Endothelial cell of umbilical vein (primary cell): ENCODE data around the gene DDIT3. TPM values are rescaled to one million over a fixed set of nuclear protein-coding genes. Genes with fewer than 3 reads are reported as not detected.
"Not testable (repeated sequence)": the region's sequence is repeated elsewhere in the genome, so short reads cannot be mapped to it uniquely, and the experiment has no call there.

Source experiments
- BruUV-seq: library from RNA; stranded (reverse); fragments of 400-500 nt; replicated peaks from 2 replicates; lab custom pipeline; 2021; lab: Mats Ljungman, UMichigan
- CTCF ChIA-PET: fragments of 300-600, 350-600 bp; sonication (Branson Sonifier 250); formaldehyde crosslinking; loops from one replicate; lab custom pipeline; 2021; ENCODE audit warnings: antibody characterized with exemption, inconsistent platforms; lab: Charles Lee
- POLR2A ChIA-PET: fragments of 300-600, 350-600 bp; sonication (Branson Sonifier 250); formaldehyde crosslinking; loops from one replicate; lab custom pipeline; 2021; ENCODE audit warnings: antibody characterized with exemption, inconsistent platforms; lab: Charles Lee
- DNase-seq: peaks from one replicate; pipeline ENCODE4 v3.0.0-alpha.2; 2011; ENCODE audit warnings: low read depth, low spot score
- FAIRE-seq: peaks from 2 replicates; lab custom pipeline; 2011; peaks lifted over from hg19 to GRCh38; lab: Jason Lieb, UNC
- H2AFZ ChIP-seq: 2 replicates; pipeline ENCODE4 v1.6.0; 2012; ENCODE audit warnings: low read depth, low read length, control low read depth, inconsistent platforms
- H3K27ac ChIP-seq: 2 replicates; pipeline ENCODE4 v1.5.1; 2011; ENCODE audit warnings: low read depth, mild to moderate bottlenecking, control low read depth, low read length, moderate library complexity; ENCODE audit not compliant: insufficient read depth
- H3K27me3 ChIP-seq, 2 experiments: 2 replicates each; pipeline versions ENCODE4 v1.6.0 to v1.6.1; 2011; ENCODE audit warnings: low read length in 2 of 2, mixed read lengths in 1 of 2; ENCODE audit not compliant: control insufficient read depth in 2 of 2, insufficient read depth in 2 of 2
- H3K36me3 ChIP-seq, 2 experiments: 2 replicates in 1 of 2; 3 replicates in 1 of 2; pipeline ENCODE4 v1.5.1; 2011; ENCODE audit warnings: low read length in 2 of 2, mild to moderate bottlenecking in 1 of 2, moderate library complexity in 1 of 2; ENCODE audit not compliant: control insufficient read depth in 2 of 2, insufficient read depth in 2 of 2; ENCODE audit errors: extremely low read depth in 1 of 2
- H3K4me1 ChIP-seq: 3 replicates; pipeline ENCODE4 v1.5.1; 2011; ENCODE audit warnings: mild to moderate bottlenecking, low read length; ENCODE audit not compliant: control insufficient read depth, insufficient read depth; ENCODE audit errors: extremely low read depth
- H3K4me2 ChIP-seq: 2 replicates; pipeline ENCODE4 v1.6.1; 2011; ENCODE audit warnings: low read length, control low read depth, mixed read lengths; ENCODE audit not compliant: insufficient read depth
- H3K4me3 ChIP-seq, 3 experiments: fragments of 200-600 bp in 1 of 3; sonication (generic), shearing (Covaris generic) in 1 of 3; replicated peaks in 1 of 3; 2 replicates each; pipeline ENCODE4 v1.5.1; 2011 to 2016; ENCODE audit warnings: control low read depth in 3 of 3, low read length in 3 of 3, mild to moderate bottlenecking in 2 of 3, inconsistent platforms in 1 of 3, low read depth in 1 of 3, moderate library complexity in 1 of 3; ENCODE audit not compliant: insufficient read depth in 1 of 3
- H3K79me2 ChIP-seq: 2 replicates; pipeline ENCODE4 v1.6.0; 2012; ENCODE audit warnings: low read length, inconsistent platforms; ENCODE audit not compliant: control insufficient read depth, insufficient read depth
- H3K9ac ChIP-seq: replicated peaks from 2 replicates; pipeline ENCODE3; 2011; ENCODE audit warnings: low read length, control low read depth; ENCODE audit not compliant: insufficient read depth; ENCODE audit errors: extremely low read depth
- H3K9me1 ChIP-seq: replicated peaks from 3 replicates; pipeline ENCODE4 v1.6.0; 2011; ENCODE audit warnings: mild to moderate bottlenecking, low read length; ENCODE audit not compliant: control insufficient read depth, insufficient read depth; ENCODE audit errors: extremely low read depth
- H3K9me3 ChIP-seq: replicated peaks from 2 replicates; pipeline ENCODE4 v1.5.1; 2012; ENCODE audit warnings: low read length, inconsistent platforms; ENCODE audit not compliant: control insufficient read depth, insufficient read depth
- H4K20me1 ChIP-seq: replicated peaks from 2 replicates; pipeline ENCODE3; 2011; ENCODE audit warnings: mild to moderate bottlenecking, low read length; ENCODE audit not compliant: control insufficient read depth, insufficient read depth; ENCODE audit errors: extremely low read depth
- EZH2 ChIP-seq: IDR thresholded peaks from 2 replicates; pipeline ENCODE4 v1.6.1; 2012; ENCODE audit warnings: borderline replicate concordance, low read depth, mild to moderate bottlenecking, moderate library complexity, low read length, inconsistent platforms; ENCODE audit not compliant: severe bottlenecking
- FOS ChIP-seq: IDR thresholded peaks from 2 replicates; pipeline ENCODE4 v1.6.1; 2011; ENCODE audit warnings: mild to moderate bottlenecking, low read length, moderate library complexity, borderline replicate concordance; ENCODE audit not compliant: insufficient read depth
- GATA2 ChIP-seq: IDR thresholded peaks from 2 replicates; pipeline ENCODE4 v1.7.0; 2011; ENCODE audit warnings: low read depth, mild to moderate bottlenecking, moderate library complexity, mixed read lengths, low read length; ENCODE audit not compliant: insufficient read length, insufficient read depth
- JUN ChIP-seq: IDR thresholded peaks from 2 replicates; pipeline ENCODE4 v1.6.1; 2011; ENCODE audit warnings: borderline replicate concordance, low read depth; ENCODE audit not compliant: insufficient read length, insufficient read depth
- MYC ChIP-seq: IDR thresholded peaks from one replicate; pipeline ENCODE4 v1.6.1; 2011; ENCODE audit warnings: mild to moderate bottlenecking, low read depth, low read length
- POLR2A ChIP-seq: IDR thresholded peaks from 2 replicates; pipeline ENCODE4 v1.6.1; 2012; ENCODE audit warnings: low read depth, mild to moderate bottlenecking, control low read depth, low read length
- POLR2AphosphoS5 ChIP-seq: IDR thresholded peaks from 2 replicates; pipeline ENCODE4 v1.6.1; 2012; ENCODE audit warnings: low read depth, mild to moderate bottlenecking, control low read depth, low read length, moderate library complexity; ENCODE audit not compliant: insufficient read depth
- dilution Hi-C: fragments of 300-500 bp; cut with MboI; formaldehyde crosslinking; loops from one replicate; pipeline ENCODE4 v1.15.0; 2019; ENCODE audit warnings: low sequenced_read_pairs; ENCODE audit not compliant: extremely low pct_ligation_motif_present
- intact Hi-C: fragments of 100-400 bp; cut with micrococcal nuclease; formaldehyde crosslinking; loops from one replicate; pipeline ENCODE4 v1.10.0; 2022
- polyA plus RNA-seq, 4 experiments: library from polyadenylated mRNA; depleted of rRNA in 3 of 4; stranded (reverse) in 3 of 4; unstranded in 1 of 4; fragments of >200 nt; gene quantifications; 2 replicates each; pipeline versions ENCODE4 v1.2.1 to v1.2.3, GENCODE V29; 2011 to 2012; ENCODE audit warnings: missing spikeins in 1 of 4
- total RNA-seq: library from RNA; stranded (reverse); gene quantifications from 2 replicates; pipeline ENCODE4 v1.2.3, GENCODE V29; 2021
- TF ChIP-seq, protein P1 (sequence below): IDR thresholded peaks from 2 replicates; pipeline ENCODE4 v1.6.1; 2011; ENCODE audit not compliant: insufficient read depth, insufficient read length
- TF ChIP-seq, protein P2 (sequence below), 2 donors: IDR thresholded peaks; 1 replicate in 1 of 2; 2 replicates in 1 of 2; pipeline ENCODE4 v1.5.1; 2011; ENCODE audit warnings: low read length in 2 of 2, mild to moderate bottlenecking in 2 of 2, moderate library complexity in 2 of 2, control low read depth in 1 of 2, inconsistent platforms in 1 of 2, low read depth in 1 of 2; ENCODE audit not compliant: insufficient read depth in 1 of 2; ENCODE audit errors: extremely low read depth in 1 of 2

Gene DDIT3
- total and polyA plus RNA-seq, 2 donors (not counting 3 experiments of a cell fraction or from before 2014, with no cell fraction given) = 13.7 to 22.0 TPM

DNA sequence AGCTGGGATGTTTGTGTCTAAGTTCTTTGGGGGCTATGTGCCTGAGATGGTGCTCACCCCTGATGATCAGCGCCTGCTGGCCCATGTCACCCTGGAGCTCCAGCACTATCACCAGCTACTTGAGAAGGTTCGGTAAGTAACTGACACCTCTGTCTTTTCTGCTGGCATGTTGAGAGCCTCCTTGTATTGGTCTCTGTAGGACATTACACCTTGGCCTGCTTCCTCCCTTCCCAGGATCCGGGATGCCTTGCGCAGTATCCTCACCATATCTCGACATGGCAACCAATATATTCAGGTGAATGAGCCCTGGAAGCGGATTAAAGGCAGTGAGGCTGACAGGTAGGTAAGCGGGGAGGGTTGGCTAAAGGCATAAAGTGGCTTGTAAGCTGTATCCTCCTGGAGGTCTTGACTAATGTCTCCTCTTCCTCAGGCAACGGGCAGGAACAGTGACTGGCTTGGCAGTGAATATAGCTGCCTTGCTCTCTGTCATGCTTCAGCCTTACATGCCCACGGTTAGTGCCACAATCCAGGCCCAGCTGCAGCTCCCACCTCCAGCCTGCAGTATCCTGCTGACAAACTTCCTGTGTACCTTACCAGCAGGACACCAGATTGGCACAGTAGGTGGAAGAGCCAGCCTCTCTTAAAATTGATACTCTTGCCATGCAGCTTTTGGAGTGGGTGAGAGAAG lies 5.5 kb downstream of the DDIT3 start:
- Histone ChIP-seq H3K79me2 (peaks cover 20% of the 10 kb centered on the region), H3K4me1 (peaks cover 23% of the 10 kb centered on the region), H3K36me3 (peaks cover 34 to 45% of the 10 kb centered on the region in 2 experiments), H3K4me3 (no peak overlapping the region), H3K27ac (no peak overlapping the region), H3K9me1 (no peaks in the 10 kb centered on the region), H3K9me3 (no peaks in the 10 kb centered on the region), H3K27me3 (no peaks in the 10 kb centered on the region), H2AFZ (no peak overlapping the region), H3K4me2 (no peak overlapping the region), H4K20me1 (no peaks in the 10 kb centered on the region), H3K9ac (no peak overlapping the region)
- ChIA-PET POLR2A (interaction anchor here (1.0 kb wide), 1 partner anchor 22 kb away, joined by 10 read pairs; no protein-coding TSS in a partner anchor), CTCF (no interaction called here)
- no peak for TF ChIP-seq GATA2
- no peak for TF ChIP-seq JUN
- TF ChIP-seq, protein P1, sequence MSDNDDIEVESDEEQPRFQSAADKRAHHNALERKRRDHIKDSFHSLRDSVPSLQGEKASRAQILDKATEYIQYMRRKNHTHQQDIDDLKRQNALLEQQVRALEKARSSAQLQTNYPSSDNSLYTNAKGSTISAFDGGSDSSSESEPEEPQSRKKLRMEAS = no peak
- TF ChIP-seq, protein P2, sequence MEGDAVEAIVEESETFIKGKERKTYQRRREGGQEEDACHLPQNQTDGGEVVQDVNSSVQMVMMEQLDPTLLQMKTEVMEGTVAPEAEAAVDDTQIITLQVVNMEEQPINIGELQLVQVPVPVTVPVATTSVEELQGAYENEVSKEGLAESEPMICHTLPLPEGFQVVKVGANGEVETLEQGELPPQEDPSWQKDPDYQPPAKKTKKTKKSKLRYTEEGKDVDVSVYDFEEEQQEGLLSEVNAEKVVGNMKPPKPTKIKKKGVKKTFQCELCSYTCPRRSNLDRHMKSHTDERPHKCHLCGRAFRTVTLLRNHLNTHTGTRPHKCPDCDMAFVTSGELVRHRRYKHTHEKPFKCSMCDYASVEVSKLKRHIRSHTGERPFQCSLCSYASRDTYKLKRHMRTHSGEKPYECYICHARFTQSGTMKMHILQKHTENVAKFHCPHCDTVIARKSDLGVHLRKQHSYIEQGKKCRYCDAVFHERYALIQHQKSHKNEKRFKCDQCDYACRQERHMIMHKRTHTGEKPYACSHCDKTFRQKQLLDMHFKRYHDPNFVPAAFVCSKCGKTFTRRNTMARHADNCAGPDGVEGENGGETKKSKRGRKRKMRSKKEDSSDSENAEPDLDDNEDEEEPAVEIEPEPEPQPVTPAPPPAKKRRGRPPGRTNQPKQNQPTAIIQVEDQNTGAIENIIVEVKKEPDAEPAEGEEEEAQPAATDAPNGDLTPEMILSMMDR (IDR thresholded peaks at IDR 0.05; ENCODE audit: extremely low read depth in 1 of 2, insufficient read depth in 1 of 2, low read depth in 1 of 2, low read length in 2 of 2) = no peak
- no peak for TF ChIP-seq MYC
- TF ChIP-seq POLR2A = no peak
- TF ChIP-seq FOS = no peak
- TF ChIP-seq POLR2AphosphoS5 = no peak
- no peak for TF ChIP-seq EZH2
- intact Hi-C loops = no loop called here
- dilution Hi-C loops = no loop called here
- no TSS peak for BruUV-seq
- DNase-seq = no peak
- no peak for FAIRE-seq

DNA sequence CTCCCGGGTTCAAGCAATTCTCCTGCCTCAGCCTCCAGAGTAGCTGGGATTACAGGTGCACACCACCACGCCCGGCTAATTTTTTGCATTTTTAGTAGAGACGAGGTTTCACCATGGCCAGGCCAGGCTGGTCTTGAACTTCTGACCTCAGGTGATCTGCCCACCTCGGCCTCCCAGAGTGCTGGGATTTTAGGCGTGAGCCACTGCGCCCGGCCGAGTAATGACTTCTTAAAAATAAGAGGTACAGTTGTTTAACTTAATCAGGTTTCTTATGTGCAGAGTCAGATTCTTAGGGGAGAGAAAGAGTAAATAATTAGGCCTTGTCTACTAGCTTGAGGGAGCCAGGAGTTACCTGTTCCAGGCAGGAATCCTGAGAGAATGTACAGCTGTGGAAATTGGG lies 6.1 kb downstream of the DDIT3 start:
- POLR2A ChIA-PET, H3K9ac ChIP-seq, H3K9me1 ChIP-seq, H4K20me1 ChIP-seq, H3K27me3 ChIP-seq, H3K9me3 ChIP-seq, H3K27ac ChIP-seq, H3K4me3 ChIP-seq, H2AFZ ChIP-seq, H3K4me2 ChIP-seq, FAIRE-seq, DNase-seq, dilution Hi-C loops, intact Hi-C loops, BruUV-seq: not testable (repeated sequence)
- CTCF ChIA-PET = interaction anchor here (1.5 kb wide), 1 partner anchor 11 kb away, joined by 4 read pairs; no protein-coding TSS in a partner anchor
- Histone ChIP-seq H3K4me1 (peaks cover 21% of the 10 kb centered on the region), H3K79me2 (peaks cover 14% of the 10 kb centered on the region), H3K36me3 (peaks cover 38 to 49% of the 10 kb centered on the region in 2 experiments)

DNA sequence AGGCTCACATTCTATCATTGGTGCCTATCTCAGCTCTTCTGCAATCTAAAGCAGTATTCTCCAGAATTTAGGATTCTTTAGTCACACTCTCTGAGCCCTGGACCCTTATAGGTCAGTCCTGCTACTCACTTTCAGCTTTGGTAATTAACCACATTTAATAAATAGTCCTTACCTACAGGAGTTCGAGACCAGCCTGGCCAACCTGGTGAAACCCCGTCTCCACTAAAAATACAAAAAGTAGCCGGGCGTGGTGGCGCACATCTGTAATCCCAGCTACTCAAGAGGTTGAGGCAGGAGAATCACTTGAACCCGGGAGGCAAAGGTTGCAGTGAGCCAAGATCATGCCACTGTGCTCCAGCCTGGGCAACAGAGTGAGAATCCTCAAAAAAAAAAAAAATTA lies 6.6 kb downstream of the DDIT3 start:
- dilution Hi-C loops, H3K27me3 ChIP-seq, BruUV-seq: not testable (repeated sequence)

More for the DNA sequence above, 6.6 kb downstream of the DDIT3 start:
- H3K9me3 ChIP-seq, H3K4me3 ChIP-seq, H3K9me1 ChIP-seq, H2AFZ ChIP-seq, intact Hi-C loops, FAIRE-seq, H3K79me2 ChIP-seq, H3K4me2 ChIP-seq, H4K20me1 ChIP-seq, H3K27ac ChIP-seq, POLR2A ChIA-PET, DNase-seq, H3K9ac ChIP-seq: not testable (repeated sequence)
- peaks cover 16% of the 10 kb centered on the region for H3K4me1 ChIP-seq
- peaks cover 38 to 49% of the 10 kb centered on the region in 2 experiments for H3K36me3 ChIP-seq
- CTCF ChIA-PET = interaction anchor here (1.5 kb wide), 1 partner anchor 10 kb away, joined by 4 read pairs; no protein-coding TSS in a partner anchor
